Adrenal gland (tissue), 5 donors: ENCODE data around the gene RFFL.

Source experiments
- POLR2A ChIP-seq, 2 donors: fragments of 450-650 bp; IDR thresholded peaks; one replicate each; pipeline ENCODE4 v1.6.1; 2017; ENCODE audit warnings: antibody characterized with exemption in 2 of 2, mild to moderate bottlenecking in 2 of 2, moderate library complexity in 1 of 2
- TF ChIP-seq, protein P1 (sequence below), 6 experiments: fragments of 450-650 bp in 4 of 6; fragments of 200-600 bp in 2 of 6; sonication (generic) in 1 of 6; IDR thresholded peaks; 1 replicate in 5 of 6; 2 replicates in 1 of 6; pipeline versions ENCODE4 v1.5.1 to v1.8.0; 2016 to 2021; ENCODE audit warnings: antibody characterized with exemption in 6 of 6, mild to moderate bottlenecking in 2 of 6, moderate library complexity in 1 of 6
- donor health status: DM: no; HTN: no; CAD: no.

DNA sequence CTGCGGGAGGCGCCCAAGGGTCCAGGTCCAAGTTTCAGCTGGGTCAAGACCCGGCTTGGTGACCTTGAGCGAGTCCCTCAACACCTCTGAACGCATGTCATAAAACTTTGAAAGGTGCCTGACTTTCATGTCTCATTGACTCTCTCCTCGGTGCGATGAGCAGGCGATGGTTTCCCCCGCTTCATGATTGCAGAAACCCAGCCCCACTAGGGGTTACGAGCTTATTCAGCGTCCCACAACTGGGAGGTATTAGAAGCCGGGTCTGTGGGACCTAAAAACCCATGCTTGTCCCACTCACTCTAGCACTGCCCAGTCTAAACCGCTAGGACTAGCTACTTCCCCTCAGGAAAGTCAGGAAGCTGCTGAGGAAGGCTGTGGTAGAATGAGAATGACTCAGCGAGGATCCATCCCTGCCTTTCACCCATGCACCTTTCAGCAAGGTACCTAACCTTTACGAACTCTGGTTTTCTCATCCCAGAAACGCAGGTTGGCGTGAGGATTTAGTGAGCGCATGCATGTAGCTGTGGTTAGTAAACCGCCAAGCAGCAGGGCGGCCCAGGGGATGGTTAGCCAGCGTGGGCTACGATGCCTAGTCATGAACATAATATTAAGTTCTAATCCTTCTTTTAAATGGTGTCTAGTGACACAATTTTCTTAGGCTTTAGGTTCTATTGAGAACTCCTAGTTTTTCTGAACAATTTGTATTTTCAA is 26.2 kb upstream of the RFFL start:
- TF ChIP-seq, protein P1, sequence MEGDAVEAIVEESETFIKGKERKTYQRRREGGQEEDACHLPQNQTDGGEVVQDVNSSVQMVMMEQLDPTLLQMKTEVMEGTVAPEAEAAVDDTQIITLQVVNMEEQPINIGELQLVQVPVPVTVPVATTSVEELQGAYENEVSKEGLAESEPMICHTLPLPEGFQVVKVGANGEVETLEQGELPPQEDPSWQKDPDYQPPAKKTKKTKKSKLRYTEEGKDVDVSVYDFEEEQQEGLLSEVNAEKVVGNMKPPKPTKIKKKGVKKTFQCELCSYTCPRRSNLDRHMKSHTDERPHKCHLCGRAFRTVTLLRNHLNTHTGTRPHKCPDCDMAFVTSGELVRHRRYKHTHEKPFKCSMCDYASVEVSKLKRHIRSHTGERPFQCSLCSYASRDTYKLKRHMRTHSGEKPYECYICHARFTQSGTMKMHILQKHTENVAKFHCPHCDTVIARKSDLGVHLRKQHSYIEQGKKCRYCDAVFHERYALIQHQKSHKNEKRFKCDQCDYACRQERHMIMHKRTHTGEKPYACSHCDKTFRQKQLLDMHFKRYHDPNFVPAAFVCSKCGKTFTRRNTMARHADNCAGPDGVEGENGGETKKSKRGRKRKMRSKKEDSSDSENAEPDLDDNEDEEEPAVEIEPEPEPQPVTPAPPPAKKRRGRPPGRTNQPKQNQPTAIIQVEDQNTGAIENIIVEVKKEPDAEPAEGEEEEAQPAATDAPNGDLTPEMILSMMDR (IDR thresholded peaks at IDR 0.05): peak in 3 of 6 experiments; percentile 24 to 59 (median 49)
- no peak for TF ChIP-seq POLR2A (IDR thresholded peaks at IDR 0.05)
